ENCODE results near the gene ECM2.

ECM2 gene

DNA sequence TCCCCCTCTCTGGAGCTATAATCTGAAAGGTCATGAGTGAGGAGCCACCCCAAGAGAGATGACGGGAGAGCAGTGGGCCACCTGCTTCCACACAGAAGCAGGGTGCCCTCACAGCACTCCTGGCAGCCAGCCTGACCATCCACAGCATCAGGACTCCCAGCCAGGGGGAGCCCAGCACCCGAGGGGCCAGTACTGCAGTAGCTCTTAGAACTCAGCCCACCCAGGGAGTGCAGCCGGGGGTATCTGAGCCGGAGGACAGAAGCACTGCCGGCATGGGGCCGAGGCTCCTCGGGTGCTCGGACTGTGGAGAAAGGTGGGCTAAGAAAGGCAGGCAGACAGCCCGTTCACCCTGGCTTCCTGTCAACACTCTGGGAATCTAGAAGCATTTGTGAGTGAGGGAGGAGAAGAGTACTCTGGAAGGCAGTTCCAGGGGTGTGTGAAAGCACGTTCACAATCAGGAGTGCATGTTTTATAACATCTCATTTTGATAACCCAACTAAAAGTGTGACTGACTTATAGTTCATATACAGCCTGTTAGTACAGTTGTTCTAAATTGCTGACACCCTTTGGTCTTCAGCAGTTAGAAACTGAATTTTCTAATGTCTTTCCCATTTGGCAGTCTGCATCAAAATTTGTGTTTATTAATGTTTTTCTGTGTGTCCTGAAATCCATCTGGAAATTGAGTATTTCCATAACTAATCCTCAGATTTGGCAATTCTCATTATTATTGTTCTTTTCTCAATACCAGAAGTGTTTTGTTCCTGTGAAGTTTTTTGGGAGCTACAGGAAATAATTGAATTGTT is 27.6 kb downstream of the ECM2 start:
- no peaks in the 10 kb centered on the region for H3F3A ChIP-seq (ENCODE audit: control insufficient read depth, insufficient read depth)
- no peaks in the 10 kb centered on the region for H3K27me3 ChIP-seq (ENCODE audit: control insufficient read depth, low read length)
- H3K36me3 ChIP-seq (ENCODE audit: control insufficient read depth, low read length) = no peaks in the 10 kb centered on the region
- no peaks in the 10 kb centered on the region for H3K9me2 ChIP-seq (replicated peaks; ENCODE audit: control insufficient read depth, low read length)
- no peak overlapping the region for H3K4me3 ChIP-seq (ENCODE audit: low read length)
- no peaks in the 10 kb centered on the region for H4K20me1 ChIP-seq (ENCODE audit: control insufficient read depth, insufficient read depth, low read depth, low read length)
- no peak for TF ChIP-seq EZH2phosphoT487 (IDR thresholded peaks at IDR 0.05; ENCODE audit: borderline replicate concordance, low read length)
- no peak for TF ChIP-seq CTCF (IDR thresholded peaks at IDR 0.05; ENCODE audit: low read depth, low read length, poor library complexity, severe bottlenecking)
- no peaks in the 10 kb centered on the region for H3K9me3 ChIP-seq (ENCODE audit: control insufficient read depth, insufficient read depth, low read length)
- no peaks in the 10 kb centered on the region for H3K79me2 ChIP-seq (ENCODE audit: control insufficient read depth, low read length)
- no peaks in the 10 kb centered on the region for H3K4me1 ChIP-seq (ENCODE audit: control insufficient read depth, low read length)
- H3K27ac ChIP-seq (ENCODE audit: low read depth, low read length) = no peak overlapping the region
- H3K4me2 ChIP-seq (ENCODE audit: low read length) = no peak overlapping the region

DNA sequence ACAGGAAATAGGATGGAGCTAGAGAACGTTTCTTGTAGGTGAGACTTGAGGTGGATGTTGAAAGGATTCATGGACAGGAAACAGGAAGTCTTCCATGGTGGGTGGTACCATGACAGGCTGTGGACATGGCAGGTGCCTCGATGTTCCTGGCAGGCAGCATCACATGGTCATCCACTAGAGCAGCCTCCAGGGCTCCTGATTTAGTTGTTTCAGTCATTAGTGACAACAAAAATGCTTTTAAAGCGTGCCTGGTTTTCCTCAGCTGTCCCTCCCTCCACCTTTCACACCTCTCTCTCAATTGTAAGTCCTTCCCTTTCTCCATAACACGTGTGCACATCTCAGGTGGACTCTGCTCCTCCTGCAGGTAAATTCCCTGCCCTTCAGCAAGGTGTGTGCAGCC is 28.3 kb downstream of the ECM2 start:
- H3K27ac ChIP-seq (ENCODE audit: low read depth, low read length) = no peak overlapping the region
- no peaks in the 10 kb centered on the region for H3K27me3 ChIP-seq (ENCODE audit: control insufficient read depth, low read length)
- TF ChIP-seq EZH2phosphoT487 (IDR thresholded peaks at IDR 0.05; ENCODE audit: borderline replicate concordance, low read length) = no peak
- TF ChIP-seq CTCF (IDR thresholded peaks at IDR 0.05; ENCODE audit: low read depth, low read length, poor library complexity, severe bottlenecking) = no peak
- H3K79me2 ChIP-seq (ENCODE audit: control insufficient read depth, low read length) = no peaks in the 10 kb centered on the region
- H3K36me3 ChIP-seq (ENCODE audit: control insufficient read depth, low read length) = no peaks in the 10 kb centered on the region
- H3K4me3 ChIP-seq (ENCODE audit: low read length) = no peak overlapping the region
- H3K9me3 ChIP-seq (ENCODE audit: control insufficient read depth, insufficient read depth, low read length) = no peaks in the 10 kb centered on the region
- H4K20me1 ChIP-seq (ENCODE audit: control insufficient read depth, insufficient read depth, low read depth, low read length) = no peaks in the 10 kb centered on the region
- no peak overlapping the region for H3K4me2 ChIP-seq (ENCODE audit: low read length)
- H3K9me2 ChIP-seq (replicated peaks; ENCODE audit: control insufficient read depth, low read length) = no peaks in the 10 kb centered on the region
- no peaks in the 10 kb centered on the region for H3K4me1 ChIP-seq (ENCODE audit: control insufficient read depth, low read length)
- no peaks in the 10 kb centered on the region for H3F3A ChIP-seq (ENCODE audit: control insufficient read depth, insufficient read depth)

GRCh38 chr9:92507005-92507404 is 28.8 kb downstream of the ECM2 start:
- Histone ChIP-seq H3K4me1 (ENCODE audit: control insufficient read depth, low read length) (no peaks in the 10 kb centered on the region), H3K4me2 (ENCODE audit: low read length) (no peak overlapping the region), H3K27ac (ENCODE audit: low read depth, low read length) (no peak overlapping the region), H3K27me3 (ENCODE audit: control insufficient read depth, low read length) (no peaks in the 10 kb centered on the region), H3K9me2 (replicated peaks; ENCODE audit: control insufficient read depth, low read length) (no peaks in the 10 kb centered on the region), H4K20me1 (ENCODE audit: control insufficient read depth, insufficient read depth, low read depth, low read length) (no peaks in the 10 kb centered on the region), H3K79me2 (ENCODE audit: control insufficient read depth, low read length) (no peaks in the 10 kb centered on the region), H3F3A (ENCODE audit: control insufficient read depth, insufficient read depth) (no peaks in the 10 kb centered on the region), H3K4me3 (ENCODE audit: low read length) (no peak overlapping the region), H3K36me3 (ENCODE audit: control insufficient read depth, low read length) (no peaks in the 10 kb centered on the region), H3K9me3 (ENCODE audit: control insufficient read depth, insufficient read depth, low read length) (no peaks in the 10 kb centered on the region)
- TF ChIP-seq EZH2phosphoT487 (IDR thresholded peaks at IDR 0.05; ENCODE audit: borderline replicate concordance, low read length) = no peak
- TF ChIP-seq CTCF (IDR thresholded peaks at IDR 0.05; ENCODE audit: low read depth, low read length, poor library complexity, severe bottlenecking) = no peak
